C4-2B (cell line): Measurements from ENCODE around the gene LRP2.
"Not testable (repeated sequence)": the region's sequence is repeated elsewhere in the genome, so short reads cannot be mapped to it uniquely, and the experiment has no call there.

Experiments used
- H3K27ac ChIP-seq: fragments of 450-650 bp; 2 replicates; pipeline ENCODE4 v1.5.1; 2017
- CTCF ChIP-seq: fragments of 450-650 bp; conservative IDR thresholded peaks from 2 replicates; pipeline ENCODE4 v1.5.1; 2017; ENCODE audit warnings: mild to moderate bottlenecking
- ZFX ChIP-seq: fragments of 450-650 bp; IDR thresholded peaks from 2 replicates; pipeline ENCODE4 v1.6.1; 2017

LRP2 gene

GRCh38 chr2:169143998-169144397 is 218.3 kb downstream of the LRP2 start:
- TF ChIP-seq CTCF (no peak), ZFX (no peak)
- no peak overlapping the region for H3K27ac ChIP-seq

GRCh38 chr2:169141713-169142352 is 220.5 kb downstream of the LRP2 start:
- TF ChIP-seq CTCF (peak; percentile 89), ZFX (no peak)
- no peak overlapping the region for H3K27ac ChIP-seq

GRCh38 chr2:169139993-169140767 is 222.2 kb downstream of the LRP2 start:
- TF ChIP-seq ZFX: no peak
- TF ChIP-seq CTCF: no peak

GRCh38 chr2:169139145-169139544 is 223.2 kb downstream of the LRP2 start:
- H3K27ac ChIP-seq: no peak overlapping the region
- TF ChIP-seq ZFX: no peak
- no peak for TF ChIP-seq CTCF

More at GRCh38 chr2:169139993-169140767, 222.2 kb downstream of the LRP2 start:
- H3K27ac ChIP-seq: no peak overlapping the region

GRCh38 chr2:169137924-169138323 is 224.4 kb downstream of the LRP2 start:
- TF ChIP-seq ZFX (no peak), CTCF (no peak)
- no peak overlapping the region for H3K27ac ChIP-seq

GRCh38 chr2:169136885-169137534 is 225.3 kb downstream of the LRP2 start:
- H3K27ac ChIP-seq: no peak overlapping the region
- TF ChIP-seq CTCF (no peak), ZFX (no peak)

GRCh38 chr2:169136428-169136827 is 225.9 kb downstream of the LRP2 start:
- H3K27ac ChIP-seq: not testable (repeated sequence)

GRCh38 chr2:169134272-169134671 is 228.1 kb downstream of the LRP2 start:
- H3K27ac ChIP-seq: not testable (repeated sequence)
